GM12878 (cell line): Measurements from ENCODE around the gene RASSF10. TPM values are rescaled to one million over a fixed set of nuclear protein-coding genes. Genes with fewer than 3 reads are reported as not detected.

Experiments
- ATAC-seq: fragments of 200-7000 bp; cut with Tn5 transposase; 3 replicates; pipeline ENCODE4 v1.9.1; 2020; ENCODE audit warnings: mild to moderate bottlenecking, moderate library complexity
- BruUV-seq: library from RNA; stranded (reverse); fragments of 400-500 nt; replicated peaks from 2 replicates; lab custom pipeline; 2021; lab: Mats Ljungman, UMichigan
- CTCF ChIA-PET: fragments of 300-600 bp; sonication (Branson Sonifier 250); formaldehyde crosslinking; extraction: SDS; loops from one replicate; lab custom pipeline; 2021; ENCODE audit warnings: inconsistent platforms; lab: Yijun Ruan, JAX
- POLR2A ChIA-PET: fragments of 350-600 bp; formaldehyde crosslinking; extraction: SDS; loops from one replicate; lab custom pipeline; 2021; ENCODE audit warnings: inconsistent platforms; lab: Charles Lee
- RAD21 ChIA-PET: fragments of 300-600 bp; sonication (Branson Sonifier 250); formaldehyde crosslinking; loops from one replicate; lab custom pipeline; 2023; ENCODE audit warnings: antibody characterized with exemption; ENCODE audit not compliant: unreplicated experiment; lab: Charles Lee
- SMC1A ChIA-PET: fragments of 300-600 bp; sonication (Branson Sonifier 250); formaldehyde crosslinking; loops from one replicate; lab custom pipeline; 2023; ENCODE audit not compliant: unreplicated experiment, uncharacterized antibody; lab: Charles Lee
- DNase-seq: peaks from one replicate; pipeline ENCODE4 v3.0.0-alpha.2; 2011; ENCODE audit warnings: low read depth, low spot score
- FAIRE-seq: peaks from 3 replicates; lab custom pipeline; 2011; peaks lifted over from hg19 to GRCh38; lab: Jason Lieb, UNC
- H2AFZ ChIP-seq: 2 replicates; pipeline ENCODE4 v1.6.0; 2011; ENCODE audit warnings: low read depth, low read length, control low read depth; ENCODE audit not compliant: control insufficient read depth
- H3K27ac ChIP-seq: 2 replicates; pipeline ENCODE4 v1.5.1; 2011; ENCODE audit warnings: control low read depth; ENCODE audit not compliant: control insufficient read depth, insufficient read depth
- H3K27me3 ChIP-seq, 2 experiments: replicated peaks in 1 of 2; 2 replicates each; pipeline versions ENCODE4 v1.6.0 to v1.6.1; 2011; ENCODE audit warnings: low read length in 1 of 2; ENCODE audit not compliant: control insufficient read depth in 2 of 2, insufficient read depth in 2 of 2
- H3K36me3 ChIP-seq, 2 experiments: 2 replicates each; pipeline ENCODE4 v1.5.1; 2011; ENCODE audit warnings: low read length in 1 of 2; ENCODE audit not compliant: control insufficient read depth in 2 of 2, insufficient read depth in 2 of 2
- H3K4me1 ChIP-seq: 2 replicates; pipeline ENCODE4 v1.6.1; 2011; ENCODE audit warnings: mild to moderate bottlenecking, low read length, moderate library complexity, mixed read lengths; ENCODE audit not compliant: control insufficient read depth, insufficient read depth
- H3K4me2 ChIP-seq: 2 replicates; pipeline ENCODE4 v1.6.0; 2011; ENCODE audit warnings: control low read depth; ENCODE audit not compliant: control insufficient read depth, insufficient read depth
- H3K4me3 ChIP-seq: fragments of 200-600 bp; sonication (generic); 2 replicates; pipeline ENCODE4 v1.5.1; 2016
- H3K79me2 ChIP-seq: 2 replicates; pipeline ENCODE4 v1.6.0; 2011; ENCODE audit warnings: low read length; ENCODE audit not compliant: control insufficient read depth, insufficient read depth
- H3K9ac ChIP-seq: 2 replicates; pipeline ENCODE4 v1.8.0; 2011; ENCODE audit warnings: low read length, control low read depth, mixed read lengths; ENCODE audit not compliant: control insufficient read depth, insufficient read depth
- H3K9me3 ChIP-seq: replicated peaks from 3 replicates; pipeline ENCODE4 v1.5.1; 2011; ENCODE audit warnings: mild to moderate bottlenecking, low read length; ENCODE audit not compliant: control insufficient read depth, insufficient read depth
- H4K20me1 ChIP-seq: 2 replicates; pipeline ENCODE4 v1.6.0; 2011; ENCODE audit not compliant: control insufficient read depth, insufficient read depth
- ESRRA ChIP-seq: IDR thresholded peaks from 2 replicates; pipeline ENCODE4 v1.6.1; 2012; ENCODE audit warnings: mild to moderate bottlenecking, low read length, improper control_type of control experiment
- HDAC2 ChIP-seq: fragments of 200-600 bp; sonication (generic); IDR thresholded peaks from 2 replicates; pipeline ENCODE4 v1.6.1; 2017
- IKZF2 ChIP-seq, 2 experiments: fragments of 450-650 bp; IDR thresholded peaks; 2 replicates each; pipeline ENCODE4 v1.6.1; 2017; ENCODE audit warnings: mild to moderate bottlenecking in 2 of 2, moderate library complexity in 2 of 2
- IRF4 ChIP-seq: IDR thresholded peaks from 2 replicates; pipeline ENCODE4 v1.6.1; 2011; ENCODE audit warnings: low read depth, low read length
- KAT2A ChIP-seq: conservative IDR thresholded peaks from 2 replicates; pipeline ENCODE4 v1.6.1; 2011; ENCODE audit warnings: low read depth, low read length; ENCODE audit not compliant: control insufficient read depth
- LARP7 ChIP-seq: fragments of 450-650 bp; IDR thresholded peaks from 2 replicates; pipeline ENCODE4 v1.6.1; 2017; ENCODE audit warnings: mild to moderate bottlenecking
- MYB ChIP-seq: fragments of 150-350 bp; IDR thresholded peaks from 2 replicates; pipeline ENCODE4 v1.6.1; 2014; ENCODE audit warnings: mild to moderate bottlenecking, low read depth, low read length, borderline replicate concordance
- NR2C2 ChIP-seq: IDR thresholded peaks from 2 replicates; pipeline ENCODE4 v1.6.1; 2011; ENCODE audit warnings: borderline replicate concordance, low read depth; ENCODE audit not compliant: control insufficient read depth, insufficient read length
- TCF3 ChIP-seq: IDR thresholded peaks from 2 replicates; pipeline ENCODE4 v1.6.1; 2012; ENCODE audit warnings: low read depth, mild to moderate bottlenecking, low read length, borderline replicate concordance; ENCODE audit not compliant: insufficient read depth
- ZNF274 ChIP-seq: IDR thresholded peaks from one replicate; pipeline ENCODE4 v1.8.0; 2011; ENCODE audit not compliant: insufficient read length, insufficient read depth
- ZSCAN29 ChIP-seq: fragments of 450-650 bp; IDR thresholded peaks from 2 replicates; pipeline ENCODE4 v1.6.1; 2017; ENCODE audit warnings: mild to moderate bottlenecking, moderate library complexity
- WGBS: methylation state at CpG from one replicate; pipeline ENCODE4 v1.1.6; 2016; ENCODE audit warnings: low lambda C conversion rate; ENCODE audit not compliant: insufficient replicate concordance, insufficient coverage; ENCODE audit errors: missing lambda C conversion rate; 5-methylcytosine and 5-hydroxymethylcytosine counted together
- in situ Hi-C: fragments of 300-500 bp; cut with MboI; formaldehyde crosslinking; loops from 9 replicates; pipeline ENCODE4 v1.14.3; 2018; ENCODE audit warnings: mixed read lengths
- intact Hi-C: fragments of 100-400 bp; cut with micrococcal nuclease; formaldehyde crosslinking; loops from one replicate; pipeline ENCODE4 v1.14.2; 2022; ENCODE audit not compliant: unreplicated experiment
- polyA plus RNA-seq, 11 experiments: library from polyadenylated mRNA; depleted of rRNA in 4 of 11; unstranded in 6 of 11; stranded (reverse) in 5 of 11; fragments of >200 nt; fragmentation: Nextera tagmentation in 4 of 11; fragmentation: Illumina TruSeq in 1 of 11; extraction: Ambion mirVana in 4 of 11; extraction: Trizol in 1 of 11; gene quantifications; 1 replicate in 1 of 11; 2 replicates in 10 of 11; pipeline versions ENCODE4 v1.2.1 to v1.2.3, GENCODE V29; 2011 to 2016; ENCODE audit warnings: inconsistent platforms in 2 of 11, missing spikeins in 2 of 11, low read depth in 1 of 11
- total RNA-seq, 4 experiments: library from RNA; depleted of rRNA in 3 of 4; stranded (reverse); fragments of >200 nt in 3 of 4; fragmentation: Illumina TruSeq in 1 of 4; extraction: Trizol in 1 of 4; gene quantifications; 2 replicates each; pipeline versions ENCODE4 v1.2.1 to v1.2.3, GENCODE V29; 2013 to 2021
- TF ChIP-seq, protein P1 (sequence below): fragments of 450-650 bp; IDR thresholded peaks from 2 replicates; pipeline ENCODE4 v1.6.1; 2014; ENCODE audit warnings: mild to moderate bottlenecking
- TF ChIP-seq, protein P2 (sequence below): IDR thresholded peaks from 2 replicates; pipeline ENCODE4 v1.6.1; 2012; ENCODE audit warnings: improper control_type of control experiment, low read depth, low read length; ENCODE audit not compliant: insufficient replicate concordance
- TF ChIP-seq, protein P3 (sequence below): fragments of 450-650 bp; IDR thresholded peaks from 2 replicates; pipeline ENCODE4 v1.6.1; 2017; ENCODE audit warnings: antibody characterized with exemption, mild to moderate bottlenecking, moderate library complexity

The RASSF10 gene
- total and polyA plus RNA-seq, 10 of the 15 experiments (the other 5 are each of a cell fraction or from before 2014, with no cell fraction given) = 0.03 to 0.23 (median 0.09) TPM; not detected in 6

DNA sequence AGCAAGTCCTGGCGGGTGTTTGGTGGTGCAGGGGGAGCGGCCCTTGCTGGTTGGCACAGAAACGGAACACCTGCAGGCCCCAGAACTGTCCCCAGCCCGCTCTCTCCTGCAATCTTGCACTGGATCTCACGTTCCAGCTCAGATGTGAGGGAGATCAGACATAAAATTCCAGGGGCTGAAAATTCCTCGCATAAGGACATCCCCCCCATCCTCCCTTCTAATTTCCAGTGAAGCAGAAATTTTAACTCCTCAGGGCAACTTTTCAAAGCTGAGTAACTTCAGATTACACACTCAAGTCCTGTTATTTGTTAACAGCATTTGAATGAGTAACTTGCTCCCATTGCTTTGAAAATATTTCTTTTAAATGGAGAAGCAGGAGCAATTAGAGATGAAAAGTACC is 40.3 kb upstream of the RASSF10 start (continued):
- no peak for TF ChIP-seq ZSCAN29
- TF ChIP-seq, protein P1, sequence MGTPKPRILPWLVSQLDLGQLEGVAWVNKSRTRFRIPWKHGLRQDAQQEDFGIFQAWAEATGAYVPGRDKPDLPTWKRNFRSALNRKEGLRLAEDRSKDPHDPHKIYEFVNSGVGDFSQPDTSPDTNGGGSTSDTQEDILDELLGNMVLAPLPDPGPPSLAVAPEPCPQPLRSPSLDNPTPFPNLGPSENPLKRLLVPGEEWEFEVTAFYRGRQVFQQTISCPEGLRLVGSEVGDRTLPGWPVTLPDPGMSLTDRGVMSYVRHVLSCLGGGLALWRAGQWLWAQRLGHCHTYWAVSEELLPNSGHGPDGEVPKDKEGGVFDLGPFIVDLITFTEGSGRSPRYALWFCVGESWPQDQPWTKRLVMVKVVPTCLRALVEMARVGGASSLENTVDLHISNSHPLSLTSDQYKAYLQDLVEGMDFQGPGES = no peak
- no peak for TF ChIP-seq ESRRA
- TF ChIP-seq, all 136 proteins: peak for 0

DNA sequence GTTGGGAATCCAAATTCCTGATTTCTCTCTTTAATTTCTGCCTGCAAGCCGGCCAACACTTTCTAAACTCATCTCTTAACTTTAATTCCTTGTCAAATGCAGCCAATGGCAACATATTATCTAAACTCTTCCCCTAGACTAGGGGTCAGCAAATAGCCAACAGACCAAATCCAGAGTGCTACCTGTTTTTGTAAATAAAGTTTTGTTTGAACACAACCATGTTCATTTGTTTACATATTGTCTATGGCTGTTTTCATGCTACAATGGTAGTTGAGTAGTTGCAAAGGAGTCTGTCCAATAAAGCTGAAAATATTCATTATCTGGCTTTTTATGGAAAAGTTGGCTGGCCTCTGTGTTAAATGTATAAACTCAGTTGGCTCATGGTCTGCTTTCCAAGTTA is 37.2 kb upstream of the RASSF10 start:
- Histone ChIP-seq H3K9me3 (no peaks in the 10 kb centered on the region), H3K9ac (no peak overlapping the region), H3K27me3 (no peaks in the 10 kb centered on the region), H3K79me2 (no peaks in the 10 kb centered on the region), H3K36me3 (no peaks in the 10 kb centered on the region), H3K4me2 (no peak overlapping the region), H4K20me1 (no peaks in the 10 kb centered on the region), H2AFZ (no peak overlapping the region), H3K27ac (no peak overlapping the region), H3K4me3 (no peak overlapping the region), H3K4me1 (no peaks in the 10 kb centered on the region)
- intact Hi-C loops = no loop called here
- ChIA-PET CTCF (no interaction called here), SMC1A (interaction anchor here (1.4 to 1.7 kb wide), 2 partner anchors 9 to 25 kb away, joined by 4 to 7 read pairs; no protein-coding TSS in a partner anchor), RAD21 (no interaction called here), POLR2A (no interaction called here)
- in situ Hi-C loops = loop anchor here (25.0 kb wide), 1 partner anchor 215 kb away; no protein-coding TSS in a partner anchor
- BruUV-seq = no TSS peak
- 0% methylated on average over 1 of the region's 1 CpG for WGBS
- no peak for DNase-seq
- no peak for FAIRE-seq
- ATAC-seq = no peak
- TF ChIP-seq TCF3 (no peak), IKZF2 (IDR thresholded peaks at IDR 0.05) (no peak), HDAC2 (no peak), IRF4 (no peak), MYB (no peak), KAT2A (no peak), ZNF274 (no peak), LARP7 (no peak), NR2C2 (no peak)
- TF ChIP-seq, protein P2, sequence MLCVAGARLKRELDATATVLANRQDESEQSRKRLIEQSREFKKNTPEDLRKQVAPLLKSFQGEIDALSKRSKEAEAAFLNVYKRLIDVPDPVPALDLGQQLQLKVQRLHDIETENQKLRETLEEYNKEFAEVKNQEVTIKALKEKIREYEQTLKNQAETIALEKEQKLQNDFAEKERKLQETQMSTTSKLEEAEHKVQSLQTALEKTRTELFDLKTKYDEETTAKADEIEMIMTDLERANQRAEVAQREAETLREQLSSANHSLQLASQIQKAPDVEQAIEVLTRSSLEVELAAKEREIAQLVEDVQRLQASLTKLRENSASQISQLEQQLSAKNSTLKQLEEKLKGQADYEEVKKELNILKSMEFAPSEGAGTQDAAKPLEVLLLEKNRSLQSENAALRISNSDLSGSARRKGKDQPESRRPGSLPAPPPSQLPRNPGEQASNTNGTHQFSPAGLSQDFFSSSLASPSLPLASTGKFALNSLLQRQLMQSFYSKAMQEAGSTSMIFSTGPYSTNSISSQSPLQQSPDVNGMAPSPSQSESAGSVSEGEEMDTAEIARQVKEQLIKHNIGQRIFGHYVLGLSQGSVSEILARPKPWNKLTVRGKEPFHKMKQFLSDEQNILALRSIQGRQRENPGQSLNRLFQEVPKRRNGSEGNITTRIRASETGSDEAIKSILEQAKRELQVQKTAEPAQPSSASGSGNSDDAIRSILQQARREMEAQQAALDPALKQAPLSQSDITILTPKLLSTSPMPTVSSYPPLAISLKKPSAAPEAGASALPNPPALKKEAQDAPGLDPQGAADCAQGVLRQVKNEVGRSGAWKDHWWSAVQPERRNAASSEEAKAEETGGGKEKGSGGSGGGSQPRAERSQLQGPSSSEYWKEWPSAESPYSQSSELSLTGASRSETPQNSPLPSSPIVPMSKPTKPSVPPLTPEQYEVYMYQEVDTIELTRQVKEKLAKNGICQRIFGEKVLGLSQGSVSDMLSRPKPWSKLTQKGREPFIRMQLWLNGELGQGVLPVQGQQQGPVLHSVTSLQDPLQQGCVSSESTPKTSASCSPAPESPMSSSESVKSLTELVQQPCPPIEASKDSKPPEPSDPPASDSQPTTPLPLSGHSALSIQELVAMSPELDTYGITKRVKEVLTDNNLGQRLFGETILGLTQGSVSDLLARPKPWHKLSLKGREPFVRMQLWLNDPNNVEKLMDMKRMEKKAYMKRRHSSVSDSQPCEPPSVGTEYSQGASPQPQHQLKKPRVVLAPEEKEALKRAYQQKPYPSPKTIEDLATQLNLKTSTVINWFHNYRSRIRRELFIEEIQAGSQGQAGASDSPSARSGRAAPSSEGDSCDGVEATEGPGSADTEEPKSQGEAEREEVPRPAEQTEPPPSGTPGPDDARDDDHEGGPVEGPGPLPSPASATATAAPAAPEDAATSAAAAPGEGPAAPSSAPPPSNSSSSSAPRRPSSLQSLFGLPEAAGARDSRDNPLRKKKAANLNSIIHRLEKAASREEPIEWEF = no peak
- TF ChIP-seq, protein P3, sequence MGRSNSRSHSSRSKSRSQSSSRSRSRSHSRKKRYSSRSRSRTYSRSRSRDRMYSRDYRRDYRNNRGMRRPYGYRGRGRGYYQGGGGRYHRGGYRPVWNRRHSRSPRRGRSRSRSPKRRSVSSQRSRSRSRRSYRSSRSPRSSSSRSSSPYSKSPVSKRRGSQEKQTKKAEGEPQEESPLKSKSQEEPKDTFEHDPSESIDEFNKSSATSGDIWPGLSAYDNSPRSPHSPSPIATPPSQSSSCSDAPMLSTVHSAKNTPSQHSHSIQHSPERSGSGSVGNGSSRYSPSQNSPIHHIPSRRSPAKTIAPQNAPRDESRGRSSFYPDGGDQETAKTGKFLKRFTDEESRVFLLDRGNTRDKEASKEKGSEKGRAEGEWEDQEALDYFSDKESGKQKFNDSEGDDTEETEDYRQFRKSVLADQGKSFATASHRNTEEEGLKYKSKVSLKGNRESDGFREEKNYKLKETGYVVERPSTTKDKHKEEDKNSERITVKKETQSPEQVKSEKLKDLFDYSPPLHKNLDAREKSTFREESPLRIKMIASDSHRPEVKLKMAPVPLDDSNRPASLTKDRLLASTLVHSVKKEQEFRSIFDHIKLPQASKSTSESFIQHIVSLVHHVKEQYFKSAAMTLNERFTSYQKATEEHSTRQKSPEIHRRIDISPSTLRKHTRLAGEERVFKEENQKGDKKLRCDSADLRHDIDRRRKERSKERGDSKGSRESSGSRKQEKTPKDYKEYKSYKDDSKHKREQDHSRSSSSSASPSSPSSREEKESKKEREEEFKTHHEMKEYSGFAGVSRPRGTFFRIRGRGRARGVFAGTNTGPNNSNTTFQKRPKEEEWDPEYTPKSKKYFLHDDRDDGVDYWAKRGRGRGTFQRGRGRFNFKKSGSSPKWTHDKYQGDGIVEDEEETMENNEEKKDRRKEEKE = no peak
